ENCODE results near the gene NT5DC2.

GRCh38 chr3:52552089-52552488 is 18.4 kb upstream of the NT5DC2 start:
- no peak for TF ChIP-seq CTCF (conservative IDR thresholded peaks at IDR 0.05; ENCODE audit: low read length)
- no peak for TF ChIP-seq EZH2phosphoT487 (IDR thresholded peaks at IDR 0.05; ENCODE audit: borderline replicate concordance, low read depth, low read length)

Measured in OCI-LY7 (cell line).